Activated T-cell treated with anti-CD3 and anti-CD28 coated beads, Interleukin-2, amount 50 U/mL, for 24 hours (primary cell): ENCODE measurements around the gene OSBP2.

Experiments
- DNase-seq: peaks from one replicate; pipeline ENCODE4 v3.0.0-alpha.2; 2020
- H3K27ac Mint-ChIP-seq: 2 replicates; pipeline ENCODE4 v1.8.0; 2020; ENCODE audit warnings: mild to moderate bottlenecking, mixed read lengths
- H3K27me3 Mint-ChIP-seq: 2 replicates; pipeline ENCODE4 v1.8.0; 2020; ENCODE audit warnings: mixed read lengths
- H3K36me3 Mint-ChIP-seq: 2 replicates; pipeline ENCODE4 v1.8.0; 2020; ENCODE audit warnings: low read depth, mixed read lengths
- H3K4me1 Mint-ChIP-seq: 2 replicates; pipeline ENCODE4 v1.8.0; 2020; ENCODE audit warnings: low read depth, mixed read lengths
- H3K4me3 Mint-ChIP-seq: 2 replicates; pipeline ENCODE4 v1.8.0; 2020; ENCODE audit warnings: mild to moderate bottlenecking, moderate library complexity, mixed read lengths
- H3K9me3 Mint-ChIP-seq: 2 replicates; pipeline ENCODE4 v1.8.0; 2020; ENCODE audit warnings: mixed read lengths

OSBP2 gene

GRCh38 chr22:30933457-30933856 is 238.8 kb downstream of the OSBP2 start:
- peak overlapping the region; percentile 13 for H3K27ac Mint-ChIP-seq
- H3K36me3 Mint-ChIP-seq, result peaks cover 92% of the 10 kb centered on the region
- H3K4me3 Mint-ChIP-seq, result no peak overlapping the region
- no peak for DNase-seq
- peaks cover 17% of the 10 kb centered on the region for H3K4me1 Mint-ChIP-seq
- no peaks in the 10 kb centered on the region for H3K27me3 Mint-ChIP-seq
- H3K9me3 Mint-ChIP-seq, result no peaks in the 10 kb centered on the region

- H3K27ac Mint-ChIP-seq, result peak overlapping the region; percentile 13
- no peaks in the 10 kb centered on the region for H3K27me3 Mint-ChIP-seq
- DNase-seq, result no peak
- H3K36me3 Mint-ChIP-seq, result peaks cover 92% of the 10 kb centered on the region
- no peaks in the 10 kb centered on the region for H3K9me3 Mint-ChIP-seq
- H3K4me1 Mint-ChIP-seq, result peaks cover 21% of the 10 kb centered on the region
- no peak overlapping the region for H3K4me3 Mint-ChIP-seq
Observed at GRCh38 chr22:30934053-30934452, 239.4 kb downstream of the OSBP2 start.

GRCh38 chr22:30940685-30941362 is 246.2 kb downstream of the OSBP2 start:
- peak; percentile 64 for DNase-seq
- Mint-ChIP-seq H3K9me3 (no peaks in the 10 kb centered on the region), H3K4me3 (peak overlapping the region; percentile 48), H3K27ac (peak overlapping the region; percentile 92), H3K4me1 (peaks cover 79% of the 10 kb centered on the region), H3K36me3 (peaks cover 90% of the 10 kb centered on the region), H3K27me3 (no peaks in the 10 kb centered on the region)

GRCh38 chr22:30941363-30941740 is 246.7 kb downstream of the OSBP2 start:
- H3K4me1 Mint-ChIP-seq, result peaks cover 84% of the 10 kb centered on the region
- H3K4me3 Mint-ChIP-seq, result peak overlapping the region; percentile 48
- no peaks in the 10 kb centered on the region for H3K27me3 Mint-ChIP-seq
- H3K9me3 Mint-ChIP-seq, result no peaks in the 10 kb centered on the region
- peak overlapping the region; percentile 92 for H3K27ac Mint-ChIP-seq
- peaks cover 90% of the 10 kb centered on the region for H3K36me3 Mint-ChIP-seq
- peak; percentile 43 for DNase-seq

- Mint-ChIP-seq H3K27me3 (no peaks in the 10 kb centered on the region), H3K4me3 (no peak overlapping the region), H3K9me3 (no peaks in the 10 kb centered on the region), H3K4me1 (peaks cover 77% of the 10 kb centered on the region), H3K27ac (peak overlapping the region; percentile 23), H3K36me3 (peaks cover 76% of the 10 kb centered on the region)
- no peak for DNase-seq
Observed at GRCh38 chr22:30943368-30943767, 248.7 kb downstream of the OSBP2 start.

GRCh38 chr22:30944986-30945385 is 250.3 kb downstream of the OSBP2 start:
- Mint-ChIP-seq H3K36me3 (peaks cover 62% of the 10 kb centered on the region), H3K4me1 (peaks cover 70% of the 10 kb centered on the region), H3K27ac (peak overlapping the region; percentile 36), H3K27me3 (no peaks in the 10 kb centered on the region), H3K4me3 (no peak overlapping the region), H3K9me3 (no peaks in the 10 kb centered on the region)
- DNase-seq, result no peak

GRCh38 chr22:30945653-30946052 is 251.0 kb downstream of the OSBP2 start:
- no peaks in the 10 kb centered on the region for H3K9me3 Mint-ChIP-seq
- no peaks in the 10 kb centered on the region for H3K27me3 Mint-ChIP-seq
- peaks cover 64% of the 10 kb centered on the region for H3K4me1 Mint-ChIP-seq
- H3K27ac Mint-ChIP-seq, result peak overlapping the region; percentile 39
- H3K4me3 Mint-ChIP-seq, result no peak overlapping the region
- H3K36me3 Mint-ChIP-seq, result peaks cover 55% of the 10 kb centered on the region
- no peak for DNase-seq

GRCh38 chr22:30946354-30946753 is 251.7 kb downstream of the OSBP2 start:
- H3K27me3 Mint-ChIP-seq, result no peaks in the 10 kb centered on the region
- H3K9me3 Mint-ChIP-seq, result no peaks in the 10 kb centered on the region
- no peak overlapping the region for H3K4me3 Mint-ChIP-seq
- H3K36me3 Mint-ChIP-seq, result peaks cover 48% of the 10 kb centered on the region
- DNase-seq, result no peak
- peak overlapping the region; percentile 31 for H3K27ac Mint-ChIP-seq
- H3K4me1 Mint-ChIP-seq, result peaks cover 60% of the 10 kb centered on the region

GRCh38 chr22:30947173-30947815 is 252.6 kb downstream of the OSBP2 start:
- H3K36me3 Mint-ChIP-seq, result peaks cover 44% of the 10 kb centered on the region
- H3K27ac Mint-ChIP-seq, result no peak overlapping the region
- no peak for DNase-seq
- no peak overlapping the region for H3K4me3 Mint-ChIP-seq
- peaks cover 59% of the 10 kb centered on the region for H3K4me1 Mint-ChIP-seq
- H3K27me3 Mint-ChIP-seq, result no peaks in the 10 kb centered on the region
- H3K9me3 Mint-ChIP-seq, result no peaks in the 10 kb centered on the region

GRCh38 chr22:30947816-30948454 is 253.3 kb downstream of the OSBP2 start:
- DNase-seq, result no peak
- H3K27ac Mint-ChIP-seq, result no peak overlapping the region
- peaks cover 47% of the 10 kb centered on the region for H3K36me3 Mint-ChIP-seq

GRCh38 chr22:30948930-30949342 is 254.3 kb downstream of the OSBP2 start:
- H3K27ac Mint-ChIP-seq, result no peak overlapping the region
- H3K4me3 Mint-ChIP-seq, result no peak overlapping the region
- peaks cover 56% of the 10 kb centered on the region for H3K4me1 Mint-ChIP-seq
- DNase-seq, result no peak
- no peaks in the 10 kb centered on the region for H3K9me3 Mint-ChIP-seq
- H3K36me3 Mint-ChIP-seq, result peaks cover 50% of the 10 kb centered on the region
- no peaks in the 10 kb centered on the region for H3K27me3 Mint-ChIP-seq

More at GRCh38 chr22:30947816-30948454, 253.3 kb downstream of the OSBP2 start:
- no peak overlapping the region for H3K4me3 Mint-ChIP-seq
- no peaks in the 10 kb centered on the region for H3K27me3 Mint-ChIP-seq
- peaks cover 61% of the 10 kb centered on the region for H3K4me1 Mint-ChIP-seq
- no peaks in the 10 kb centered on the region for H3K9me3 Mint-ChIP-seq

- H3K4me3 Mint-ChIP-seq, result no peak overlapping the region
- H3K27me3 Mint-ChIP-seq, result no peaks in the 10 kb centered on the region
- peaks cover 50% of the 10 kb centered on the region for H3K4me1 Mint-ChIP-seq
- DNase-seq, result no peak
- no peak overlapping the region for H3K27ac Mint-ChIP-seq
- H3K36me3 Mint-ChIP-seq, result peaks cover 50% of the 10 kb centered on the region
- H3K9me3 Mint-ChIP-seq, result no peaks in the 10 kb centered on the region
Observed at GRCh38 chr22:30949934-30950660, 255.4 kb downstream of the OSBP2 start.

GRCh38 chr22:30953206-30953605 is 258.5 kb downstream of the OSBP2 start:
- Mint-ChIP-seq H3K36me3 (peaks cover 60% of the 10 kb centered on the region), H3K4me1 (peaks cover 60% of the 10 kb centered on the region), H3K27ac (no peak overlapping the region), H3K4me3 (no peak overlapping the region), H3K27me3 (no peaks in the 10 kb centered on the region), H3K9me3 (no peaks in the 10 kb centered on the region)
- no peak for DNase-seq

- peaks cover 63% of the 10 kb centered on the region for H3K4me1 Mint-ChIP-seq
- no peaks in the 10 kb centered on the region for H3K27me3 Mint-ChIP-seq
- H3K27ac Mint-ChIP-seq, result peak overlapping the region; percentile 56
- DNase-seq, result no peak
- no peak overlapping the region for H3K4me3 Mint-ChIP-seq
- H3K36me3 Mint-ChIP-seq, result peaks cover 69% of the 10 kb centered on the region
- no peaks in the 10 kb centered on the region for H3K9me3 Mint-ChIP-seq
Observed at GRCh38 chr22:30955153-30955552, 260.5 kb downstream of the OSBP2 start.
